Measurements from ENCODE around the gene NUTM2D.
"Not testable (repeated sequence)": the region's sequence is repeated elsewhere in the genome, so short reads cannot be mapped to it uniquely, and the experiment has no call there.

Gene NUTM2D

GRCh38 chr10:87407516-87408467, 50.2 kb downstream of the NUTM2D start:
- not testable (repeated sequence) for H3K4me3 ChIP-seq (ENCODE audit: low read depth, low read length); H3K4me1 ChIP-seq; DNase-seq; H3K9me3 ChIP-seq; H3K27me3 ChIP-seq; H3K36me3 ChIP-seq

GRCh38 chr10:87413921-87414320, 56.4 kb downstream of the NUTM2D start:
- H3K36me3 ChIP-seq; H3K4me3 ChIP-seq (ENCODE audit: low read depth, low read length); H3K4me1 ChIP-seq; H3K27me3 ChIP-seq; H3K9me3 ChIP-seq; DNase-seq: not testable (repeated sequence)

All from BE2C (cell line).